Esophagus muscularis mucosa (tissue), 4 donors: Measurements from ENCODE around the gene C14orf180. TPM values are rescaled to one million over a fixed set of nuclear protein-coding genes. Genes with fewer than 3 reads are reported as not detected.

Source experiments
- DNase-seq: peaks from one replicate; pipeline ENCODE4 v3.0.0-alpha.2; 2017; ENCODE audit errors: extremely low spot score
- H3K27ac ChIP-seq, 4 donors: fragments of 200-600 bp; sonication (generic); replicated peaks in 1 of 4; 1 replicate in 3 of 4; 2 replicates in 1 of 4; pipeline ENCODE4 v1.5.1; 2016 to 2019; ENCODE audit warnings: mild to moderate bottlenecking in 1 of 4
- H3K27me3 ChIP-seq, 4 donors: fragments of 200-600 bp; sonication (generic); one replicate each; pipeline versions ENCODE4 v1.5.1 to v1.6.0; 2016 to 2019
- H3K36me3 ChIP-seq, 4 donors: fragments of 200-600 bp; sonication (generic); one replicate each; pipeline ENCODE4 v1.5.1; 2016 to 2019
- H3K4me1 ChIP-seq, 4 donors: fragments of 200-600 bp; sonication (generic); one replicate each; pipeline ENCODE4 v1.5.1; 2016 to 2019
- H3K4me3 ChIP-seq, 4 donors: fragments of 200-600 bp; sonication (generic); 1 replicate in 2 of 4; 2 replicates in 2 of 4; pipeline ENCODE4 v1.5.1; 2016 to 2019; ENCODE audit warnings: mild to moderate bottlenecking in 4 of 4, moderate library complexity in 1 of 4
- H3K9me3 ChIP-seq, 4 donors: fragments of 200-600 bp; sonication (generic); 1 replicate in 3 of 4; 2 replicates in 1 of 4; pipeline ENCODE4 v1.5.1; 2016 to 2019
- EP300 ChIP-seq: sonication (generic); formaldehyde crosslinking; IDR thresholded peaks from one replicate; pipeline ENCODE4 v1.6.1; 2017; ENCODE audit warnings: antibody characterized with exemption
- POLR2A ChIP-seq: fragments of 450-650 bp; IDR thresholded peaks from one replicate; pipeline ENCODE4 v1.6.1; 2017; ENCODE audit warnings: antibody characterized with exemption, moderate library complexity, mild to moderate bottlenecking, low read depth
- POLR2AphosphoS5 ChIP-seq, 2 donors: sonication (generic); formaldehyde crosslinking; IDR thresholded peaks; one replicate each; pipeline ENCODE4 v1.6.1; 2017; ENCODE audit warnings: antibody characterized with exemption in 2 of 2
- WGBS: methylation state at CpG from one replicate; pipeline ENCODE4 v1.1.5; 2018; 5-methylcytosine and 5-hydroxymethylcytosine counted together
- intact Hi-C: fragments of 100-400 bp; cut with DNase I; formaldehyde crosslinking; loops from one replicate; pipeline ENCODE4 v1.15.1; 2023
- total RNA-seq, 4 donors: library from RNA; depleted of rRNA; stranded (reverse); fragments of >200 nt; gene quantifications; one replicate each; pipeline versions ENCODE4 v1.1.0 to v1.2.1, GENCODE V29; 2016
- TF ChIP-seq, protein P1 (sequence below), 3 experiments: fragments of 200-600 bp in 2 of 3; fragments of 450-650 bp in 1 of 3; sonication (generic) in 2 of 3; IDR thresholded peaks; one replicate each; pipeline ENCODE4 v1.5.1; 2017 to 2019; ENCODE audit warnings: antibody characterized with exemption in 3 of 3, mild to moderate bottlenecking in 2 of 3, moderate library complexity in 1 of 3

Gene C14orf180
- total RNA-seq, 4 donors from 2014 or later, result 0.42 TPM; not detected in 3

DNA sequence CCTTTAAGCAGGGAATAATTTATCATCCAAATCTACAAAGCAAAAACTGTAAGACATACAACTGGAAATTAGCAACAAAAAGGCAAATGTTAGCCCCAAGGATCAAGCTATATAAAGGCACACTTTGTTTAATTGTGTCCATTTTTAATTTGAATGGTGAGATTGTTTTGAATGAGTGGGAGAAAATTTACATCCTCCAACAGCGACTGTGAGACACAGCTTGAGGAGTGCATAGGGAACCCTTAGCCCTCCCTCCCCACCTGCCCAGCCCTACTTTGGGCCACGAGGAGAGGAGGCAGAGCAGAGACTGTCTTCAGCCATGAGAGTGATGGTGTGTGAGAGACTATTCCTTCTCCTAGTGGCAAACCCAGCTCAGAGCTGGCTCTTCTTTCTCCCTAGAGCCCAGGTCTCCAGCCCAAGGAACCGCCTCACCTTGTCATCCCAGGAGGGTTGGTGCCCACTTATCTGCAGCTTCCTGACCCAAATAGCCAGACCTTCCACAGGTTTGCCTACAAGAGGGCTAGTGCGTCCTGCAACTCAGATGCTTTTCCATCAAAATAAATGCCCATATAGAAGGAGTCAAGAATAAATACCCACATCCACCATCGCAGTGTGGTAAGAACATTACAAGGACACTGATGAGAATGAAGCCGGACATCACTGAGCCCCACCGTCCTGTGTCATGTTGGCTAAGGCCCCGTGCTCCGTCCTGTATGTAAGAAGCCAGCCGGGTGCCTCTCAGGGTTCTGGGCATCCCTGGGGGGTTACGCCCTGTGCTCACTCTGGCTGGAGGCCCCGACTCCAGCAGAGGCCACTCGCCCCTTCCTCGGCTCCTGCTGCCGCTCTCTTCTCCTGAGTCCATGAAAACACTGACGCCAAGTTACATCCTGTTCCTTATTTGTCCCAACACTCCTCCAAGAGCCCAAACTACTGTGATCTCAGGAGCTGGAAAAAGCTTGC is 36.4 kb upstream of the C14orf180 start:
- Histone ChIP-seq H3K36me3 (no peaks in the 10 kb centered on the region), H3K9me3 (no peaks in the 10 kb centered on the region), H3K4me3 (no peak overlapping the region), H3K4me1 (peaks cover 0 to 8% (median 6%) of the 10 kb centered on the region in 4 donors), H3K27ac (no peak overlapping the region), H3K27me3 (peaks cover 0 to 68% (median 3%) of the 10 kb centered on the region in 4 donors)
- no peak for TF ChIP-seq POLR2AphosphoS5 (IDR thresholded peaks at IDR 0.05)
- TF ChIP-seq POLR2A, result no peak
- TF ChIP-seq EP300, result no peak
- TF ChIP-seq, protein P1, sequence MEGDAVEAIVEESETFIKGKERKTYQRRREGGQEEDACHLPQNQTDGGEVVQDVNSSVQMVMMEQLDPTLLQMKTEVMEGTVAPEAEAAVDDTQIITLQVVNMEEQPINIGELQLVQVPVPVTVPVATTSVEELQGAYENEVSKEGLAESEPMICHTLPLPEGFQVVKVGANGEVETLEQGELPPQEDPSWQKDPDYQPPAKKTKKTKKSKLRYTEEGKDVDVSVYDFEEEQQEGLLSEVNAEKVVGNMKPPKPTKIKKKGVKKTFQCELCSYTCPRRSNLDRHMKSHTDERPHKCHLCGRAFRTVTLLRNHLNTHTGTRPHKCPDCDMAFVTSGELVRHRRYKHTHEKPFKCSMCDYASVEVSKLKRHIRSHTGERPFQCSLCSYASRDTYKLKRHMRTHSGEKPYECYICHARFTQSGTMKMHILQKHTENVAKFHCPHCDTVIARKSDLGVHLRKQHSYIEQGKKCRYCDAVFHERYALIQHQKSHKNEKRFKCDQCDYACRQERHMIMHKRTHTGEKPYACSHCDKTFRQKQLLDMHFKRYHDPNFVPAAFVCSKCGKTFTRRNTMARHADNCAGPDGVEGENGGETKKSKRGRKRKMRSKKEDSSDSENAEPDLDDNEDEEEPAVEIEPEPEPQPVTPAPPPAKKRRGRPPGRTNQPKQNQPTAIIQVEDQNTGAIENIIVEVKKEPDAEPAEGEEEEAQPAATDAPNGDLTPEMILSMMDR (IDR thresholded peaks at IDR 0.05), result no peak
- DNase-seq, result no peak
- intact Hi-C loops, result no loop called here
- WGBS, result 86% methylated on average over 9 of the region's 16 CpGs

DNA sequence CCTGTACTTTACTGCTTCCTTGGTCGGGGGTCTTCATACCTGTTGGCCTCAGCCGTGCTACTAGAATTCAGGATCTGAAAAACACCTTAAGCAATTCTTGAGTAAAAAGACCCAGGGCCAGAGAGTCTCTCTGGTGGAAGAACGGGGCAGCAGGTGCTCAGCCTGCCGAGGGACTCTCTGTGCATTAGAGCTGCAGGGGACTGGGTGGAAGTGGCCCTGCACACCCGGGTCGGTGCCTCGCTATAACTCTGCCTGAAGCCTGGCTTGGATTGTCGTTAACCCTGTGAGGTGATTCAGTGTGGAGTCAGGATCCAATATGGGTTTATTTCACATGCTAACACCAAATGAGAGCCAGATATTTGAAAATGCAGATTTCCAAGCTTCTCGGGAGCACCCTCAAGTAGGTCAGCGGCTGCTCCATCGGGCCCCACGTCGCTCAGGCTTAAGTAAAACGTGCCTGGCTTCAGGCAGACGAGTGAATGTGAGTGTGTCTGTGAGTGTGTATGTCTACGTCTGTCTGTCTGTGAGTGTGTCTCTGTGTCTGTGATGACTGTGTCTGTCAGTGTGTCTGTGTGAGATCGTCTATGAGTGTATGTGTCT is 35.1 kb upstream of the C14orf180 start:
- Histone ChIP-seq H3K27me3 (peaks cover 0 to 73% (median 3%) of the 10 kb centered on the region in 4 donors), H3K9me3 (no peaks in the 10 kb centered on the region), H3K27ac (no peak overlapping the region), H3K4me1 (peaks cover 0 to 8% (median 6%) of the 10 kb centered on the region in 4 donors), H3K36me3 (no peaks in the 10 kb centered on the region), H3K4me3 (no peak overlapping the region)
- WGBS, result 72% methylated on average over 16 of the region's 17 CpGs
- intact Hi-C loops, result no loop called here
- DNase-seq, result no peak
- TF ChIP-seq, protein P1 (IDR thresholded peaks at IDR 0.05), result no peak
- TF ChIP-seq POLR2AphosphoS5 (IDR thresholded peaks at IDR 0.05) (no peak), POLR2A (no peak), EP300 (no peak)

DNA sequence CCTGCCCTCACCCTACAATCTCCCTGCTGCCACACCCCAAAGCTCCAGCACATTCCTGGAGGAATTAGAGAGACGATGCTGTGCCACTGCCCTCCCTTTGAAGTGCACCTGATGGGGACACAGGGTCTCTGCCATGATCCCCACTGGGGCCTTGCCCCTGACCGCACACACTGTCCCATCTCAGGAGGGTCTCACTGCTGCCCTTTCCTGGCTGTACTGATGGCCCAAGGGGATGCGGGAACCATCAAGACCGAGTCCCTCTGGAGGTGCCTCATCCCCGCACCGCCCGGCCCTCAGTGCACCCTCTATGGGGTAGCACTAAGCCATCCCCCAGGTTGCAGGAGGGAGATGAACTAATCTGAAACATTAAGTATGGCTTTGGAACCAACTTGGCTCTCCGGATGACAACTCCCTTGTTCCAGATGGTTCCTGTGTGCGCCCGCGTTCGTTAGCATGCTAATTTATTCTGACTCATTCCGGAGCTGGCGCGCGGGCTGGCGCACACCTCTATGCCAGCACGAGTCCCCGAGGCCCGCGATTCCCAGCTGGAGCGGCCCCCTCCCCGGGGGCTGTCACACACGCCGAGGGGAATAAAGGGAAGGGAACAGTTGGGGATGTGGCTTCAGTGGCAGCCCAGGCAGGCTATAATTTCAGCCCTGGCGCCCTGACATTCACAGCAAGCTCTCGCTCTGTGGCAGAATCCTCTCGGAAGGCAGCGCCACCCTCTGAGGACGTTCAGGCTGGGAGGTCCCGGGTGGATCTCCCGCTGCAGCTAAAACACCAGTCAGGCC is 34.2 kb upstream of the C14orf180 start:
- DNase-seq, result no peak
- H3K27me3 ChIP-seq, result peaks cover 0 to 80% (median 3%) of the 10 kb centered on the region in 4 donors
- TF ChIP-seq, protein P1 (IDR thresholded peaks at IDR 0.05), result no peak
- TF ChIP-seq EP300, result no peak
- no peak for TF ChIP-seq POLR2AphosphoS5 (IDR thresholded peaks at IDR 0.05)
- no peak for TF ChIP-seq POLR2A

DNA sequence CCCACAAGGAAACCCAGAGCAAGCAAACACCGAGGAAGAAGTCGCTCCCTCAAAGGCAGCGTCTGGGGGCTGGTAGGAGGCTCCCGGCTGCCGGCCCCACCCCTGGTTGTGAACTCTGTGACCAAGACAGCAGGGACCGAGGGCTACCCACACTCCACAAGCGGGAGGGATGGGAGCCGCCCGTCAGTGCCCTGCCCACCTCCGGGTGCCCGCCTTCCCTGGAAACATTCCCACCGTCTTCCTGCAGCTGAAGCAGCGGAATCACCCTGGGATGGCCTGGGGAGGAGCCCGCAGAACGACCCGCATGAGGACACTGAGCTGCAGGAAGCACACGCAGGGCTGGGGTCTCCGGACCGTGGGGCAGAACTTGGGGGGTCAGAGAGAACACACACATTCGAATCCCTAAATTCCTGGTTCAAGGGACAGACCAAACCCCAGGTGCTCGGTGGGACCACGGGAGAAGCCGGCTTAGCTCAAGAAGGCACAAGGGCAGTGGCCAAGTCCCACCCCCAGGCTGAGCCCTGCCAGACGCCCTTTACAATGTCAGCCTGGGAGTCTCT is 33.5 kb upstream of the C14orf180 start:
- Histone ChIP-seq H3K36me3 (no peaks in the 10 kb centered on the region), H3K4me1 (peaks cover 0 to 8% (median 6%) of the 10 kb centered on the region in 4 donors), H3K9me3 (no peaks in the 10 kb centered on the region), H3K27me3 (peaks cover 0 to 82% (median 3%) of the 10 kb centered on the region in 4 donors), H3K4me3 (no peak overlapping the region), H3K27ac (no peak overlapping the region)
- WGBS, result 39% methylated on average over 10 of the region's 24 CpGs
- DNase-seq, result no peak
- TF ChIP-seq, protein P1 (IDR thresholded peaks at IDR 0.05), result no peak
- no peak for TF ChIP-seq POLR2AphosphoS5 (IDR thresholded peaks at IDR 0.05)
- TF ChIP-seq EP300, result no peak
- TF ChIP-seq POLR2A, result no peak
- intact Hi-C loops, result no loop called here

More for the DNA sequence above, 34.2 kb upstream of the C14orf180 start:
- no peaks in the 10 kb centered on the region for H3K9me3 ChIP-seq
- WGBS, result 83% methylated on average over 8 of the region's 32 CpGs
- H3K36me3 ChIP-seq, result no peaks in the 10 kb centered on the region
- no peak overlapping the region for H3K27ac ChIP-seq
- H3K4me3 ChIP-seq, result no peak overlapping the region
- peaks cover 0 to 8% (median 6%) of the 10 kb centered on the region in 4 donors for H3K4me1 ChIP-seq
- intact Hi-C loops, result no loop called here
